HCT116 (cell line): ENCODE measurements around the gene MAN2A2. TPM values are rescaled to one million over a fixed set of nuclear protein-coding genes. Genes with fewer than 3 reads are reported as not detected.

ENCODE experiments used
- ATAC-seq: fragments of 200-7000 bp; cut with Tn5 transposase; 2 replicates; pipeline ENCODE4 v1.9.1; 2020; ENCODE audit warnings: mild to moderate bottlenecking, moderate library complexity
- BruUV-seq: library from RNA; stranded (reverse); fragments of 400-500 nt; replicated peaks from 2 replicates; lab custom pipeline; 2021; lab: Mats Ljungman, UMichigan
- CTCF ChIA-PET: fragments of 300-600 bp; sonication (Branson Sonifier 250); formaldehyde crosslinking; loops from one replicate; lab custom pipeline; 2021; ENCODE audit warnings: antibody characterized with exemption; lab: Charles Lee
- POLR2A ChIA-PET: fragments of 300-600, 350-600 bp; sonication (Branson Sonifier 250); formaldehyde crosslinking; loops from one replicate; lab custom pipeline; 2021; ENCODE audit warnings: antibody characterized with exemption; lab: Charles Lee
- RAD21 ChIA-PET, 2 experiments: fragments of 300-600 bp; sonication (Branson Sonifier 250); formaldehyde crosslinking; loops; one replicate each; lab custom pipeline; 2023; ENCODE audit warnings: low total read pairs in 2 of 2; ENCODE audit not compliant: uncharacterized antibody in 2 of 2, unreplicated experiment in 2 of 2, low non-redundant PET in 1 of 2; lab: Charles Lee
- DNase-seq: peaks from one replicate; pipeline ENCODE4 v3.0.0-alpha.2; 2010; ENCODE audit warnings: low read depth, low spot score
- H2AFZ ChIP-seq: fragments of 200-600 bp; shearing (Covaris generic), sonication (generic); 2 replicates; pipeline ENCODE4 v1.6.1; 2017; ENCODE audit warnings: low read depth, mixed run types, mixed read lengths, antibody characterized with exemption, low read length; ENCODE audit not compliant: poor library complexity, severe bottlenecking
- H3K27ac ChIP-seq: 2 replicates; pipeline ENCODE4 v1.5.1; 2012; ENCODE audit warnings: low read depth, low read length
- H3K27me3 ChIP-seq: fragments of 200-600 bp; sonication (generic); 2 replicates; pipeline ENCODE4 v1.6.1; 2016; ENCODE audit warnings: mixed run types, low read length, mixed read lengths; ENCODE audit not compliant: insufficient read depth
- H3K36me3 ChIP-seq, 2 experiments: fragments of 200-500 bp in 1 of 2; fragments of 200-600 bp in 1 of 2; sonication (Bioruptor generic) in 1 of 2; sonication (generic) in 1 of 2; 2 replicates each; pipeline versions ENCODE4 v1.5.1 to v1.6.1; 2014 to 2016; ENCODE audit warnings: low read length in 2 of 2, inconsistent platforms in 1 of 2, mixed read lengths in 1 of 2, mixed run types in 1 of 2; ENCODE audit not compliant: insufficient read depth in 2 of 2, control insufficient read depth in 1 of 2
- H3K4me1 ChIP-seq, 2 experiments: fragments of 200-600 bp in 1 of 2; sonication (generic) in 1 of 2; 2 replicates each; pipeline versions ENCODE4 v1.5.1 to v1.6.1; 2012 to 2017; ENCODE audit warnings: low read length in 2 of 2, inconsistent platforms in 1 of 2, mild to moderate bottlenecking in 1 of 2, mixed read lengths in 1 of 2, mixed run types in 1 of 2, moderate library complexity in 1 of 2; ENCODE audit not compliant: insufficient read depth in 2 of 2, control insufficient read depth in 1 of 2
- H3K4me2 ChIP-seq: fragments of 200-600 bp; sonication (generic); 2 replicates; pipeline ENCODE4 v1.6.1; 2017; ENCODE audit warnings: mixed run types, low read length, mixed read lengths
- H3K4me3 ChIP-seq, 2 experiments: fragments of 200-600 bp in 1 of 2; sonication (generic) in 1 of 2; replicated peaks in 1 of 2; 2 replicates each; pipeline ENCODE4 v1.5.1; 2011 to 2016; ENCODE audit warnings: low read length in 2 of 2, control low read depth in 1 of 2, low read depth in 1 of 2, mild to moderate bottlenecking in 1 of 2, mixed read lengths in 1 of 2, mixed run types in 1 of 2
- H3K79me2 ChIP-seq: fragments of 200-600 bp; sonication (generic); 2 replicates; pipeline ENCODE4 v1.6.1; 2017; ENCODE audit warnings: mild to moderate bottlenecking, mixed run types, low read length, moderate library complexity, mixed read lengths; ENCODE audit not compliant: insufficient read depth
- H3K9ac ChIP-seq: fragments of 200-600 bp; sonication (generic); 2 replicates; pipeline ENCODE4 v1.6.1; 2016; ENCODE audit warnings: low read length, mixed read lengths
- H3K9me2 ChIP-seq: fragments of 200-600 bp; sonication (generic), shearing (Covaris generic); 2 replicates; pipeline ENCODE4 v1.6.1; 2017; ENCODE audit warnings: mixed run types, mild to moderate bottlenecking, moderate library complexity; ENCODE audit not compliant: insufficient read depth
- H3K9me3 ChIP-seq, 2 experiments: fragments of 200-500 bp in 1 of 2; fragments of 200-600 bp in 1 of 2; sonication (Bioruptor generic) in 1 of 2; sonication (generic) in 1 of 2; 2 replicates each; pipeline ENCODE4 v1.6.1; 2014 to 2017; ENCODE audit warnings: low read length in 2 of 2, mixed read lengths in 2 of 2, inconsistent platforms in 1 of 2, low read depth in 1 of 2, mild to moderate bottlenecking in 1 of 2, mixed run types in 1 of 2, moderate library complexity in 1 of 2; ENCODE audit not compliant: control insufficient read depth in 1 of 2, insufficient read depth in 1 of 2
- H4K20me1 ChIP-seq: fragments of 200-600 bp; sonication (generic), shearing (Covaris generic); 2 replicates; pipeline ENCODE4 v1.6.1; 2017; ENCODE audit warnings: mixed run types, mild to moderate bottlenecking, moderate library complexity; ENCODE audit not compliant: insufficient read depth
- CBX3 ChIP-seq: IDR thresholded peaks from 2 replicates; pipeline ENCODE4 v1.6.1; 2012; ENCODE audit warnings: low read depth
- SIN3A ChIP-seq: IDR thresholded peaks from 2 replicates; pipeline ENCODE4 v1.6.1; 2012; ENCODE audit warnings: low read depth
- SP1 ChIP-seq: IDR thresholded peaks from 2 replicates; pipeline ENCODE4 v1.6.1; 2012; ENCODE audit warnings: low read depth
- intact Hi-C: fragments of 100-400 bp; cut with micrococcal nuclease; formaldehyde crosslinking; loops from 2 replicates; pipeline ENCODE4 v1.10.0; 2022
- total RNA-seq: library from RNA; stranded (reverse); gene quantifications from one replicate; pipeline ENCODE4 v1.2.1, GENCODE V29; 2021; ENCODE audit not compliant: unreplicated experiment
- TF ChIP-seq, protein P1 (sequence below), 3 experiments: fragments of 200-600 bp in 1 of 3; sonication (generic) in 1 of 3; IDR thresholded peaks in 2 of 3; conservative IDR thresholded peaks in 1 of 3; 2 replicates each; pipeline ENCODE4 v1.5.1; 2012 to 2017; ENCODE audit warnings: low read depth in 2 of 3, low read length in 2 of 3, antibody characterized with exemption in 1 of 3, borderline replicate concordance in 1 of 3, control low read depth in 1 of 3, mild to moderate bottlenecking in 1 of 3, mixed read lengths in 1 of 3, mixed run types in 1 of 3, moderate library complexity in 1 of 3; ENCODE audit not compliant: insufficient read depth in 1 of 3
- TF ChIP-seq, protein P2 (sequence below): IDR thresholded peaks from 2 replicates; pipeline ENCODE4 v1.6.1; 2012; ENCODE audit warnings: low read depth

Gene MAN2A2
- total RNA-seq, 1 experiment from 2014 or later = 44.9 TPM

DNA sequence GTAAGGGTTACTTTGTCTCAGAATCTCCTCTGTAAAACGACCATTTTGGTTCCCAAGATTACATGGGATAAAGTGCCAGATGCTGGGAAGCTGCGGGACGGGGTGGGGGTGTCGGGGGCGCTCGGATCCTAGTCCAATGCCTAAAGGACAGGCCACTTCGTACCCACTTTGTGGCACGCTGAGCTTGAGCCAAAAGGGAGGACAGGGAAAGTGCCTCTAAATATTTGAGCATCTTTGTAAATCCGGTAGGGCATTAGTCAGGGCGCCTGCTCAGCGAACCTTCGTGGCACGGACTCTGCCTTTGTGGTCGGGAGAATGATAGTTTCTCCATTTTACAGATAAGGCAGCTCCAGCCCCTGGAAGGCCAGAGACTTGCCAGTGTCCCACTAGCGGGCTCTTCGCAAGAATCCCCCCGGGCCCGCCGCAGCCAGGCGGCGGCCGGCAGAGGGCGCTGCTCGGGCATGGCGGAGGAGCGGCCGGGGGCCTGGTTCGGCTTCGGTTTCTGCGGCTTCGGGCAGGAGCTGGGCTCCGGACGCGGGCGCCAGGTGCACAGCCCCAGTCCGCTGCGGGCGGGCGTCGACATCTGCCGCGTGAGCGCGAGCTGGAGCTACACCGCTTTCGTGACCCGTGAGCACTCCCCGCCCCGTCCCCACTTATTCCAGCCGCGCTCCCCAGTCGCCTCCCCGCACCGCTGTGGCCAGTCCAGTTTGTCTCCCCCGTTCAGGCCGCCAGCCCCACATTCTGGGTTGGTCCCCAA lies 53.4 kb downstream of the MAN2A2 start:
- BruUV-seq = no TSS peak
- ChIA-PET POLR2A (no interaction called here), CTCF (interaction anchor here (4.0 kb wide), 1 partner anchor 23 kb away, joined by 35 read pairs; the partner anchor contains the start of genes HDDC3 and UNC45A), RAD21 (no interaction called here)
- Histone ChIP-seq H4K20me1 (no peaks in the 10 kb centered on the region), H3K79me2 (peaks cover 24% of the 10 kb centered on the region), H3K9ac (peak overlapping the region; percentile 97), H3K36me3 (peaks cover 5 to 18% of the 10 kb centered on the region in 2 experiments), H3K9me3 (no peaks in the 10 kb centered on the region), H3K4me1 (peaks cover 11 to 23% of the 10 kb centered on the region in 2 experiments), H2AFZ (no peak overlapping the region), H3K9me2 (no peaks in the 10 kb centered on the region), H3K4me3 (peak overlapping the region; percentile 71 to 75), H3K4me2 (peak overlapping the region; percentile 93), H3K27me3 (no peaks in the 10 kb centered on the region), H3K27ac (peak overlapping the region; percentile 97)
- intact Hi-C loops = no loop called here
- ATAC-seq (no peak), DNase-seq (no peak)
- TF ChIP-seq SP1 (no peak), CBX3 (no peak), SIN3A (no peak)
- TF ChIP-seq, protein P1, sequence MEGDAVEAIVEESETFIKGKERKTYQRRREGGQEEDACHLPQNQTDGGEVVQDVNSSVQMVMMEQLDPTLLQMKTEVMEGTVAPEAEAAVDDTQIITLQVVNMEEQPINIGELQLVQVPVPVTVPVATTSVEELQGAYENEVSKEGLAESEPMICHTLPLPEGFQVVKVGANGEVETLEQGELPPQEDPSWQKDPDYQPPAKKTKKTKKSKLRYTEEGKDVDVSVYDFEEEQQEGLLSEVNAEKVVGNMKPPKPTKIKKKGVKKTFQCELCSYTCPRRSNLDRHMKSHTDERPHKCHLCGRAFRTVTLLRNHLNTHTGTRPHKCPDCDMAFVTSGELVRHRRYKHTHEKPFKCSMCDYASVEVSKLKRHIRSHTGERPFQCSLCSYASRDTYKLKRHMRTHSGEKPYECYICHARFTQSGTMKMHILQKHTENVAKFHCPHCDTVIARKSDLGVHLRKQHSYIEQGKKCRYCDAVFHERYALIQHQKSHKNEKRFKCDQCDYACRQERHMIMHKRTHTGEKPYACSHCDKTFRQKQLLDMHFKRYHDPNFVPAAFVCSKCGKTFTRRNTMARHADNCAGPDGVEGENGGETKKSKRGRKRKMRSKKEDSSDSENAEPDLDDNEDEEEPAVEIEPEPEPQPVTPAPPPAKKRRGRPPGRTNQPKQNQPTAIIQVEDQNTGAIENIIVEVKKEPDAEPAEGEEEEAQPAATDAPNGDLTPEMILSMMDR (IDR thresholded peaks at IDR 0.05 in 2 of 3, conservative IDR thresholded peaks at IDR 0.05 in 1 of 3; ENCODE audit: borderline replicate concordance in 1 of 3, insufficient read depth in 1 of 3, low read depth in 2 of 3, low read length in 2 of 3) = peak in 2 of 3 experiments; percentile 35 to 45; a peak in 4 of 6 replicates
- TF ChIP-seq, protein P2, sequence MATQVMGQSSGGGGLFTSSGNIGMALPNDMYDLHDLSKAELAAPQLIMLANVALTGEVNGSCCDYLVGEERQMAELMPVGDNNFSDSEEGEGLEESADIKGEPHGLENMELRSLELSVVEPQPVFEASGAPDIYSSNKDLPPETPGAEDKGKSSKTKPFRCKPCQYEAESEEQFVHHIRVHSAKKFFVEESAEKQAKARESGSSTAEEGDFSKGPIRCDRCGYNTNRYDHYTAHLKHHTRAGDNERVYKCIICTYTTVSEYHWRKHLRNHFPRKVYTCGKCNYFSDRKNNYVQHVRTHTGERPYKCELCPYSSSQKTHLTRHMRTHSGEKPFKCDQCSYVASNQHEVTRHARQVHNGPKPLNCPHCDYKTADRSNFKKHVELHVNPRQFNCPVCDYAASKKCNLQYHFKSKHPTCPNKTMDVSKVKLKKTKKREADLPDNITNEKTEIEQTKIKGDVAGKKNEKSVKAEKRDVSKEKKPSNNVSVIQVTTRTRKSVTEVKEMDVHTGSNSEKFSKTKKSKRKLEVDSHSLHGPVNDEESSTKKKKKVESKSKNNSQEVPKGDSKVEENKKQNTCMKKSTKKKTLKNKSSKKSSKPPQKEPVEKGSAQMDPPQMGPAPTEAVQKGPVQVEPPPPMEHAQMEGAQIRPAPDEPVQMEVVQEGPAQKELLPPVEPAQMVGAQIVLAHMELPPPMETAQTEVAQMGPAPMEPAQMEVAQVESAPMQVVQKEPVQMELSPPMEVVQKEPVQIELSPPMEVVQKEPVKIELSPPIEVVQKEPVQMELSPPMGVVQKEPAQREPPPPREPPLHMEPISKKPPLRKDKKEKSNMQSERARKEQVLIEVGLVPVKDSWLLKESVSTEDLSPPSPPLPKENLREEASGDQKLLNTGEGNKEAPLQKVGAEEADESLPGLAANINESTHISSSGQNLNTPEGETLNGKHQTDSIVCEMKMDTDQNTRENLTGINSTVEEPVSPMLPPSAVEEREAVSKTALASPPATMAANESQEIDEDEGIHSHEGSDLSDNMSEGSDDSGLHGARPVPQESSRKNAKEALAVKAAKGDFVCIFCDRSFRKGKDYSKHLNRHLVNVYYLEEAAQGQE = no peak
